Heart left ventricle (tissue), 16 donors: ENCODE data around the gene GOLGA8H. TPM values are rescaled to one million over a fixed set of nuclear protein-coding genes. Genes with fewer than 3 reads are reported as not detected.
"Not testable (repeated sequence)": the region's sequence is repeated elsewhere in the genome, so short reads cannot be mapped to it uniquely, and the experiment has no call there.

ENCODE experiments used
- ATAC-seq, 4 donors: fragments of 200-7000 bp; cut with Tn5 transposase; one replicate each; pipeline ENCODE4 v1.9.1; 2020 to 2022; ENCODE audit warnings: moderate library complexity in 4 of 4, mild to moderate bottlenecking in 3 of 4, moderate number of reproducible peaks in 1 of 4
- DNase-seq, 5 donors: peaks; one replicate each; pipeline ENCODE4 v3.0.0-alpha.2; 2020
- H3K27ac ChIP-seq, 12 donors: fragments of 200-600 bp; sonication (generic) in 4 of 12; one replicate each; pipeline versions ENCODE4 v1.5.0 to v1.8.0; 2016 to 2022; ENCODE audit warnings: mild to moderate bottlenecking in 2 of 12
- H3K27me3 ChIP-seq, 9 donors: fragments of 200-600 bp; sonication (generic) in 2 of 9; one replicate each; pipeline versions ENCODE4 v1.5.1 to v1.8.0; 2016 to 2022; ENCODE audit warnings: mild to moderate bottlenecking in 3 of 9
- H3K36me3 ChIP-seq, 9 donors: fragments of 200-600 bp; sonication (generic) in 2 of 9; one replicate each; pipeline versions ENCODE4 v1.5.0 to v1.8.0; 2018 to 2022; ENCODE audit warnings: mild to moderate bottlenecking in 2 of 9
- H3K4me1 ChIP-seq, 12 donors: fragments of 200-600 bp; sonication (generic) in 4 of 12; one replicate each; pipeline versions ENCODE4 v1.5.0 to v1.8.0; 2016 to 2022; ENCODE audit warnings: mild to moderate bottlenecking in 3 of 12
- H3K4me3 ChIP-seq, 12 donors: fragments of 200-600 bp; sonication (generic) in 4 of 12; one replicate each; pipeline versions ENCODE4 v1.5.0 to v1.8.0; 2017 to 2022; ENCODE audit warnings: mild to moderate bottlenecking in 9 of 12, moderate library complexity in 4 of 12
- H3K9me3 ChIP-seq, 12 donors: fragments of 200-600 bp; sonication (generic) in 4 of 12; one replicate each; pipeline versions ENCODE4 v1.5.0 to v1.8.0; 2016 to 2022; ENCODE audit warnings: mild to moderate bottlenecking in 1 of 12
- POLR2A ChIP-seq, 2 donors: fragments of 450-650 bp; IDR thresholded peaks; one replicate each; pipeline ENCODE4 v1.6.1; 2017; ENCODE audit warnings: antibody characterized with exemption in 2 of 2, mild to moderate bottlenecking in 2 of 2, moderate library complexity in 2 of 2
- WGBS, 4 donors: extraction: QIAGEN DNeasy Blood & Tissue Kit in 2 of 4; methylation state at CpG; one replicate each; pipeline versions ENCODE4 v1.1.5 to v1.1.7; 2013 to 2018; 5-methylcytosine and 5-hydroxymethylcytosine counted together
- intact Hi-C, 10 donors: fragments of 100-400 bp; cut with DNase I; formaldehyde crosslinking; loops; one replicate each; pipeline versions ENCODE4 v1.11.1 to v1.14.2; 2022
- polyA plus RNA-seq, 2 donors: library from polyadenylated mRNA; stranded (reverse); fragments of 200-250 nt; gene quantifications; one replicate each; pipeline ENCODE4 v1.2.3, GENCODE V29; 2013
- total RNA-seq, 9 donors: library from RNA; depleted of rRNA in 2 of 9; stranded (reverse); fragments of >200 nt in 2 of 9; fragmentation: NEBNext Ultra II Directional in 3 of 9; extraction: Animal tissue kit (Norgen Biotek cat#: 25700) in 3 of 9; gene quantifications; one replicate each; pipeline versions ENCODE4 v1.1.0 to v1.2.4, GENCODE V29; 2016 to 2023
- TF ChIP-seq, protein P1 (sequence below), 12 donors: fragments of 200-600 bp; sonication (generic) in 4 of 12; IDR thresholded peaks; one replicate each; pipeline versions ENCODE4 v1.5.0 to v1.8.0; 2018 to 2022; ENCODE audit warnings: antibody characterized with exemption in 12 of 12, mild to moderate bottlenecking in 5 of 12
- donor health status: ischemic (EF 13 %, LVEDD 7.1; RV severe dilation, severe dysfunction).
- donor health status: healthy with polysubstance abuse.
- donor health status: DM: no; HTN: yes; CAD: no.
- donor health status: DM: no; HTN: no; CAD: no.
- donor health status: ischemic (EF 25% LVEDD 6.9; RV normal size, moderate dysfunction).
- donor health status: ischemic (EF 25% LVEDD 5.7; RV mildly dilated, moderate dysfunction).
- donor health status: healthy.
- donor health status: DM: yes; HTN: yes; CAD: no.
- donor health status: ischemic (EF 35%, LVEDD 5.7; RV mildly dilated, moderate dysfunction).
- donor health status: nonischemic (EF 11% LVEDD 7.7; RV severe dilation, severe dysfunction).
- donor health status: DM: yes; HTN: yes; CAD: no.
- donor health status: PGD.
- donor health status: ischemic (EF 29% LVEDD 5.4; RV normal size, mild dysfunction).
- donor health status: nonischemic (EF 23%, LVEDD 6.1; RV moderate dilation, normal function).

Gene GOLGA8H
- total and polyA plus RNA-seq, 11 donors, result 0.19 to 1.3 (median 0.56) TPM; not detected in 1

GRCh38 chr15:30650012-30650929 is 46.4 kb downstream of the GOLGA8H start:
- TF ChIP-seq POLR2A (IDR thresholded peaks at IDR 0.05), result no peak
- TF ChIP-seq, protein P1, sequence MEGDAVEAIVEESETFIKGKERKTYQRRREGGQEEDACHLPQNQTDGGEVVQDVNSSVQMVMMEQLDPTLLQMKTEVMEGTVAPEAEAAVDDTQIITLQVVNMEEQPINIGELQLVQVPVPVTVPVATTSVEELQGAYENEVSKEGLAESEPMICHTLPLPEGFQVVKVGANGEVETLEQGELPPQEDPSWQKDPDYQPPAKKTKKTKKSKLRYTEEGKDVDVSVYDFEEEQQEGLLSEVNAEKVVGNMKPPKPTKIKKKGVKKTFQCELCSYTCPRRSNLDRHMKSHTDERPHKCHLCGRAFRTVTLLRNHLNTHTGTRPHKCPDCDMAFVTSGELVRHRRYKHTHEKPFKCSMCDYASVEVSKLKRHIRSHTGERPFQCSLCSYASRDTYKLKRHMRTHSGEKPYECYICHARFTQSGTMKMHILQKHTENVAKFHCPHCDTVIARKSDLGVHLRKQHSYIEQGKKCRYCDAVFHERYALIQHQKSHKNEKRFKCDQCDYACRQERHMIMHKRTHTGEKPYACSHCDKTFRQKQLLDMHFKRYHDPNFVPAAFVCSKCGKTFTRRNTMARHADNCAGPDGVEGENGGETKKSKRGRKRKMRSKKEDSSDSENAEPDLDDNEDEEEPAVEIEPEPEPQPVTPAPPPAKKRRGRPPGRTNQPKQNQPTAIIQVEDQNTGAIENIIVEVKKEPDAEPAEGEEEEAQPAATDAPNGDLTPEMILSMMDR (IDR thresholded peaks at IDR 0.05), result no peak
- Histone ChIP-seq H3K27ac (no peak overlapping the region), H3K4me3 (no peak overlapping the region), H3K4me1 (peaks cover 0 to 6% (median 0%) of the 10 kb centered on the region in 12 donors), H3K9me3 (no peaks in the 10 kb centered on the region), H3K36me3 (no peaks in the 10 kb centered on the region), H3K27me3 (no peaks in the 10 kb centered on the region)
- intact Hi-C loops, result no loop called here
- ATAC-seq, result no peak
- 87 to 92% (median 91%) methylated on average over 5 of the region's 5 CpGs for WGBS, 4 donors
- no peak for DNase-seq

GRCh38 chr15:30661154-30661553 is 57.3 kb downstream of the GOLGA8H start:
- not testable (repeated sequence) for DNase-seq, H3K27ac ChIP-seq, H3K27me3 ChIP-seq, ATAC-seq, H3K36me3 ChIP-seq, H3K9me3 ChIP-seq, H3K4me3 ChIP-seq, H3K4me1 ChIP-seq
- intact Hi-C loops, result loop anchor here in 6 of 10 donors (5.0 to 10.0 kb wide), 10 partner anchors 84 to 831 kb away; no protein-coding TSS in a partner anchor
- TF ChIP-seq, protein P1 (IDR thresholded peaks at IDR 0.05), result peak; percentile 29 to 61 (median 48)
- WGBS, 4 donors, result 70 to 76% (median 74%) methylated on average over 1 of the region's 1 CpG

Other genes with a start within 250 kb of the GOLGA8H start
- 1 to 10 TPM in 3 of 9 donors, under 1 TPM in 5, not detected in 1; 0.23 to 5.1 (median 0.63) TPM for gene CHRFAM7A, start 210.5 kb upstream of the GOLGA8H start, total RNA-seq
- gene CHRFAM7A, start 210.5 kb upstream of the GOLGA8H start, polyA plus RNA-seq, result 1 to 10 TPM; 1.6 to 1.7 TPM
- 1 to 10 TPM; 1.1 to 4.9 (median 1.9) TPM for gene GOLGA8R, start 189.8 kb upstream of the GOLGA8H start, total RNA-seq
- 1 to 10 TPM in 1 of 2 donors, under 1 TPM in 1; 0.76 to 3.2 TPM for gene GOLGA8R, start 189.8 kb upstream of the GOLGA8H start, polyA plus RNA-seq
- gene GOLGA8Q, start 52.0 kb upstream of the GOLGA8H start, total RNA-seq, result 1 to 10 TPM in 4 of 9 donors, under 1 TPM in 2, not detected in 3; 0.37 to 4.4 (median 1.3) TPM
- gene GOLGA8Q, start 52.0 kb upstream of the GOLGA8H start, polyA plus RNA-seq, result 1 to 10 TPM in 1 of 2 donors, under 1 TPM in 1; 0.47 to 1.9 TPM